ENCODE measurements around the gene PRPF40A. TPM values are rescaled to one million over a fixed set of nuclear protein-coding genes. Genes with fewer than 3 reads are reported as not detected.

PRPF40A gene
- total and polyA plus RNA-seq, 9 of the 15 experiments (the other 6 are each of a cell fraction or from before 2014, with no cell fraction given), result 168 to 304 (median 264) TPM

DNA sequence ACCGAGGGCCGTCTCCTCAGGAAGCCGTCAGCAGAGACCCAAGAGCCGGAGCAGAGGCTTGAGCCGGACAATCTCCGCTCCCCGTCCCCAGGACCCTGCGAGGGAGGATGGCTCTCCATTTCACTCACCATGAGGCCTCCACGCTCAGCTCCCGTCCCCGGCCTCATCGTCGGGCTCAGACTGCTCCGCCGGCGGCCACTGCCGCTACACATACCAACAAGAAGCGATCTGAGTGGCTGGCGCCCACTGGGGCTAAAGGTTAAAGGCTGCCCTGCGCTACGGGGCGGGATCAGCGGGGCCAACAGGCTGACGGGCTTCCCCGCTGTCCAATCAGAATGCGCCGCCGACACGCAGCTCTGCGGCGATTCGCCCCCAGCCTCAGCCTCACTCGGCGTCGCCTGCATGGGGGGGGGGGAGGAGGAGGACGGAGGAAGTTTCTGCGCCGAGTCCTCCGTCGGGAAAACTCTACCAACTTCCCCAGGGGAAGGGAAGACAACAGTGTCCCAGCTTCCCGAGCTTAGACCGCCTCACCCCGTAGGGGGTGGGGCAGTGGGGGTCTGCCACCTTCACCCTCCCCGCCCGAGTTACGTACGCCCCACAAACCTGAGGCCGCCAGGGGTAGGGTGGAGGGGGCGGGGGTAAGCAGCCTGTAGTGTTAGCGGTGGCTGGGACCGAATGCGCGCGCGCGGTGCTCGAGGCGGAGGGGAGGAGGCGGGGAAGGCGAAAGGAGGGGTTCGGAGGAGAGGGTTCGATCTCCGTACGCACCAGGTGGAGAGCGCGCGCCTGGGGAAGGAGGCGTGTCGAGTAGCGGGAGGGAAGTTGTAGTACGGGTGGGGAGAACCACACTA is at the start of gene PRPF40A (continued):
- TF ChIP-seq, protein P1, sequence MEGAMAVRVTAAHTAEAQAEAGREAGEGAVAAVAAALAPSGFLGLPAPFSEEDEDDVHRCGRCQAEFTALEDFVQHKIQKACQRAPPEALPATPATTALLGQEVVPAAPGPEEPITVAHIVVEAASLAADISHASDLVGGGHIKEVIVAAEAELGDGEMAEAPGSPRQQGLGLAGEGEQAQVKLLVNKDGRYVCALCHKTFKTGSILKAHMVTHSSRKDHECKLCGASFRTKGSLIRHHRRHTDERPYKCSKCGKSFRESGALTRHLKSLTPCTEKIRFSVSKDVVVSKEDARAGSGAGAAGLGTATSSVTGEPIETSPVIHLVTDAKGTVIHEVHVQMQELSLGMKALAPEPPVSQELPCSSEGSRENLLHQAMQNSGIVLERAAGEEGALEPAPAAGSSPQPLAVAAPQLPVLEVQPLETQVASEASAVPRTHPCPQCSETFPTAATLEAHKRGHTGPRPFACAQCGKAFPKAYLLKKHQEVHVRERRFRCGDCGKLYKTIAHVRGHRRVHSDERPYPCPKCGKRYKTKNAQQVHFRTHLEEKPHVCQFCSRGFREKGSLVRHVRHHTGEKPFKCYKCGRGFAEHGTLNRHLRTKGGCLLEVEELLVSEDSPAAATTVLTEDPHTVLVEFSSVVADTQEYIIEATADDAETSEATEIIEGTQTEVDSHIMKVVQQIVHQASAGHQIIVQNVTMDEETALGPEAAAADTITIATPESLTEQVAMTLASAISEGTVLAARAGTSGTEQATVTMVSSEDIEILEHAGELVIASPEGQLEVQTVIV (CRISPR knock-in tag; IDR thresholded peaks at IDR 0.05; ENCODE audit: borderline replicate concordance), result no peak
- 0 out of 2 replicates have a peak, but pooled peaks have one; percentile 59 for TF ChIP-seq CAMTA2 (CRISPR knock-in tag; conservative IDR thresholded peaks at IDR 0.05)
- peak in 1 of 2 experiments; percentile 52 for TF ChIP-seq MNT (conservative IDR thresholded peaks at IDR 0.05)
- no peak for TF ChIP-seq ZKSCAN8 (CRISPR knock-in tag; IDR thresholded peaks at IDR 0.05)
- TF ChIP-seq MCM3 (IDR thresholded peaks at IDR 0.05), result no peak
- TF ChIP-seq ZNF609 (CRISPR knock-in tag; IDR thresholded peaks at IDR 0.05; ENCODE audit: borderline replicate concordance), result no peak
- TF ChIP-seq, protein P2, sequence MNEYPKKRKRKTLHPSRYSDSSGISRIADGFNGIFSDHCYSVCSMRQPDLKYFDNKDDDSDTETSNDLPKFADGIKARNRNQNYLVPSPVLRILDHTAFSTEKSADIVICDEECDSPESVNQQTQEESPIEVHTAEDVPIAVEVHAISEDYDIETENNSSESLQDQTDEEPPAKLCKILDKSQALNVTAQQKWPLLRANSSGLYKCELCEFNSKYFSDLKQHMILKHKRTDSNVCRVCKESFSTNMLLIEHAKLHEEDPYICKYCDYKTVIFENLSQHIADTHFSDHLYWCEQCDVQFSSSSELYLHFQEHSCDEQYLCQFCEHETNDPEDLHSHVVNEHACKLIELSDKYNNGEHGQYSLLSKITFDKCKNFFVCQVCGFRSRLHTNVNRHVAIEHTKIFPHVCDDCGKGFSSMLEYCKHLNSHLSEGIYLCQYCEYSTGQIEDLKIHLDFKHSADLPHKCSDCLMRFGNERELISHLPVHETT (CRISPR knock-in tag; conservative IDR thresholded peaks at IDR 0.05 in 1 of 2, IDR thresholded peaks at IDR 0.05 in 1 of 2), result peak in 1 of 2 experiments; percentile 56; a peak in 1 of 4 replicates
- no peak for TF ChIP-seq TSHZ1 (CRISPR knock-in tag; IDR thresholded peaks at IDR 0.05)
